Calu3 (cell line): Measurements from ENCODE around the gene LCAT. TPM values are rescaled to one million over a fixed set of nuclear protein-coding genes. Genes with fewer than 3 reads are reported as not detected.
"Not testable (repeated sequence)": the region's sequence is repeated elsewhere in the genome, so short reads cannot be mapped to it uniquely, and the experiment has no call there.

Experiments
- BruUV-seq: library from RNA; stranded (reverse); fragments of 400-500 nt; replicated peaks from 2 replicates; lab custom pipeline; 2021; lab: Mats Ljungman, UMichigan
- CTCF ChIA-PET: fragments of 300-600 bp; sonication (Branson Sonifier 250); formaldehyde crosslinking; loops from one replicate; lab custom pipeline; 2022; ENCODE audit warnings: antibody characterized with exemption; lab: Charles Lee
- DNase-seq: peaks from one replicate; pipeline ENCODE4 v3.0.0; 2022
- H3K27ac Mint-ChIP-seq: one replicate; pipeline ENCODE4 v1.8.0; 2022; ENCODE audit warnings: mixed read lengths; ENCODE audit not compliant: unreplicated experiment
- H3K27me3 Mint-ChIP-seq: one replicate; pipeline ENCODE4 v1.8.0; 2022; ENCODE audit warnings: mixed read lengths; ENCODE audit not compliant: unreplicated experiment
- H3K36me3 Mint-ChIP-seq: one replicate; pipeline ENCODE4 v1.8.0; 2022; ENCODE audit warnings: mild to moderate bottlenecking, moderate library complexity, mixed read lengths; ENCODE audit not compliant: insufficient read depth, unreplicated experiment
- H3K4me1 Mint-ChIP-seq: one replicate; pipeline ENCODE4 v1.8.0; 2022; ENCODE audit warnings: mild to moderate bottlenecking, low read depth, mixed read lengths; ENCODE audit not compliant: unreplicated experiment
- H3K4me3 Mint-ChIP-seq: one replicate; pipeline ENCODE4 v1.8.0; 2022; ENCODE audit warnings: mild to moderate bottlenecking, low read depth, moderate library complexity, mixed read lengths; ENCODE audit not compliant: unreplicated experiment
- H3K9me3 Mint-ChIP-seq: one replicate; pipeline ENCODE4 v1.8.0; 2022; ENCODE audit warnings: low read depth, mixed read lengths; ENCODE audit not compliant: unreplicated experiment
- intact Hi-C: fragments of 100-400 bp; cut with micrococcal nuclease; formaldehyde crosslinking; loops from one replicate; pipeline ENCODE4 v1.10.0; 2022; ENCODE audit not compliant: unreplicated experiment
- total RNA-seq: library from RNA; stranded (reverse); gene quantifications from 2 replicates; pipeline ENCODE4 v1.2.3, GENCODE V29; 2022
- TF ChIP-seq, protein P1 (sequence below): fragments of 200-600 bp; IDR thresholded peaks from one replicate; pipeline ENCODE4 v1.8.0; 2022; ENCODE audit warnings: antibody characterized with exemption; ENCODE audit not compliant: unreplicated experiment

The LCAT gene
- total RNA-seq, 1 experiment from 2014 or later = 14.7 TPM

- H3K9me3 Mint-ChIP-seq = no peaks in the 10 kb centered on the region
- DNase-seq = no peak
- H3K36me3 Mint-ChIP-seq = peaks cover 19% of the 10 kb centered on the region
- no peak overlapping the region for H3K27ac Mint-ChIP-seq
- no peak overlapping the region for H3K4me3 Mint-ChIP-seq
- TF ChIP-seq, protein P1, sequence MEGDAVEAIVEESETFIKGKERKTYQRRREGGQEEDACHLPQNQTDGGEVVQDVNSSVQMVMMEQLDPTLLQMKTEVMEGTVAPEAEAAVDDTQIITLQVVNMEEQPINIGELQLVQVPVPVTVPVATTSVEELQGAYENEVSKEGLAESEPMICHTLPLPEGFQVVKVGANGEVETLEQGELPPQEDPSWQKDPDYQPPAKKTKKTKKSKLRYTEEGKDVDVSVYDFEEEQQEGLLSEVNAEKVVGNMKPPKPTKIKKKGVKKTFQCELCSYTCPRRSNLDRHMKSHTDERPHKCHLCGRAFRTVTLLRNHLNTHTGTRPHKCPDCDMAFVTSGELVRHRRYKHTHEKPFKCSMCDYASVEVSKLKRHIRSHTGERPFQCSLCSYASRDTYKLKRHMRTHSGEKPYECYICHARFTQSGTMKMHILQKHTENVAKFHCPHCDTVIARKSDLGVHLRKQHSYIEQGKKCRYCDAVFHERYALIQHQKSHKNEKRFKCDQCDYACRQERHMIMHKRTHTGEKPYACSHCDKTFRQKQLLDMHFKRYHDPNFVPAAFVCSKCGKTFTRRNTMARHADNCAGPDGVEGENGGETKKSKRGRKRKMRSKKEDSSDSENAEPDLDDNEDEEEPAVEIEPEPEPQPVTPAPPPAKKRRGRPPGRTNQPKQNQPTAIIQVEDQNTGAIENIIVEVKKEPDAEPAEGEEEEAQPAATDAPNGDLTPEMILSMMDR = no peak
- peaks cover 8% of the 10 kb centered on the region for H3K4me1 Mint-ChIP-seq
- intact Hi-C loops = no loop called here
- H3K27me3 Mint-ChIP-seq = no peaks in the 10 kb centered on the region
- no TSS peak for BruUV-seq
- CTCF ChIA-PET = interaction anchor here (1.4 kb wide), 1 partner anchor 16 kb away, joined by 3 read pairs; no protein-coding TSS in a partner anchor
These were observed 24.2 kb downstream of the LCAT start for GRCh38 chr16:67919622-67920221.

DNA sequence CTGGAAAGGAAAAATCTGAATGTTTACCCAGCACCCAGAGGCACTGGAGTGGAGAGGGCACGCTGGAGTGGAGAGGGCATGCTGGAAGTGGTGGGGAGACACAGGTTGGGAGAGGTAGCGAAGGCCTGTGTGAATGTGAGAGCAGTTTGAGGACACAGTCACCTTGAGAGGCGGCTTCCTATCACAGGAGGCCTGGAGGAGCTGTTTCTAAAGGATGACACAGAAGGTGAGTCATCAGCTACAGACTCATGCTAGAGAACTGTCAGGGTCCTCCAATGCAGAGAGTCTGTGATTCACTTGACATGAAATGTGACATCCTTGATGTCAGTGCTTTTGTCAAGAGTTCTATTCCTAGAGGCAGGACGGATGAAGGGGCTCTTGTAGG, 26.1 kb downstream of the LCAT start:
- Mint-ChIP-seq H3K36me3 (peaks cover 27% of the 10 kb centered on the region), H3K27me3 (no peaks in the 10 kb centered on the region), H3K4me3 (no peak overlapping the region), H3K27ac (no peak overlapping the region), H3K9me3 (no peaks in the 10 kb centered on the region), H3K4me1 (peaks cover 8% of the 10 kb centered on the region)
- no peak for DNase-seq
- intact Hi-C loops = no loop called here
- BruUV-seq = no TSS peak
- CTCF ChIA-PET = no interaction called here
- TF ChIP-seq, protein P1 = no peak

- CTCF ChIA-PET = no interaction called here
These were observed 26.6 kb downstream of the LCAT start for GRCh38 chr16:67917140-67917851.

GRCh38 chr16:67915831-67916723, 27.8 kb downstream of the LCAT start:
- H3K9me3 Mint-ChIP-seq = no peaks in the 10 kb centered on the region
- peaks cover 38% of the 10 kb centered on the region for H3K36me3 Mint-ChIP-seq
- no TSS peak for BruUV-seq
- no peak overlapping the region for H3K4me3 Mint-ChIP-seq
- H3K4me1 Mint-ChIP-seq = peaks cover 8% of the 10 kb centered on the region
- CTCF ChIA-PET = interaction anchor here (0.7 kb wide), 1 partner anchor 53 kb away, joined by 3 read pairs; no protein-coding TSS in a partner anchor
- TF ChIP-seq, protein P1 = no peak
- no peaks in the 10 kb centered on the region for H3K27me3 Mint-ChIP-seq
- no peak for DNase-seq
- intact Hi-C loops = no loop called here
- H3K27ac Mint-ChIP-seq = no peak overlapping the region

More at GRCh38 chr16:67917140-67917851, 26.6 kb downstream of the LCAT start:
- TF ChIP-seq, protein P1 = no peak
- peaks cover 8% of the 10 kb centered on the region for H3K4me1 Mint-ChIP-seq
- no TSS peak for BruUV-seq
- no peak for DNase-seq
- no peaks in the 10 kb centered on the region for H3K9me3 Mint-ChIP-seq
- H3K36me3 Mint-ChIP-seq = peaks cover 27% of the 10 kb centered on the region
- intact Hi-C loops = no loop called here
- H3K4me3 Mint-ChIP-seq = no peak overlapping the region
- no peaks in the 10 kb centered on the region for H3K27me3 Mint-ChIP-seq
- H3K27ac Mint-ChIP-seq = no peak overlapping the region

- DNase-seq, intact Hi-C loops, H3K9me3 Mint-ChIP-seq, H3K4me3 Mint-ChIP-seq, H3K4me1 Mint-ChIP-seq, H3K27me3 Mint-ChIP-seq, BruUV-seq, H3K27ac Mint-ChIP-seq: not testable (repeated sequence)
- peaks cover 41% of the 10 kb centered on the region for H3K36me3 Mint-ChIP-seq
- CTCF ChIA-PET = interaction anchor here (0.7 kb wide), 1 partner anchor 52 kb away, joined by 3 read pairs; no protein-coding TSS in a partner anchor
These were observed 28.5 kb downstream of the LCAT start for GRCh38 chr16:67915496-67915769.
